HCT116 (cell line): ENCODE measurements around the gene MLC1. TPM values are rescaled to one million over a fixed set of nuclear protein-coding genes. Genes with fewer than 3 reads are reported as not detected.

ENCODE experiments used
- ATAC-seq: fragments of 200-7000 bp; cut with Tn5 transposase; 2 replicates; pipeline ENCODE4 v1.9.1; 2020; ENCODE audit warnings: mild to moderate bottlenecking, moderate library complexity
- BruUV-seq: library from RNA; stranded (reverse); fragments of 400-500 nt; replicated peaks from 2 replicates; lab custom pipeline; 2021; lab: Mats Ljungman, UMichigan
- CTCF ChIA-PET: fragments of 300-600 bp; sonication (Branson Sonifier 250); formaldehyde crosslinking; loops from one replicate; lab custom pipeline; 2021; ENCODE audit warnings: antibody characterized with exemption; lab: Charles Lee
- POLR2A ChIA-PET: fragments of 300-600, 350-600 bp; sonication (Branson Sonifier 250); formaldehyde crosslinking; loops from one replicate; lab custom pipeline; 2021; ENCODE audit warnings: antibody characterized with exemption; lab: Charles Lee
- RAD21 ChIA-PET, 2 experiments: fragments of 300-600 bp; sonication (Branson Sonifier 250); formaldehyde crosslinking; loops; one replicate each; lab custom pipeline; 2023; ENCODE audit warnings: low total read pairs in 2 of 2; ENCODE audit not compliant: uncharacterized antibody in 2 of 2, unreplicated experiment in 2 of 2, low non-redundant PET in 1 of 2; lab: Charles Lee
- DNase-seq: peaks from one replicate; pipeline ENCODE4 v3.0.0-alpha.2; 2010; ENCODE audit warnings: low read depth, low spot score
- H2AFZ ChIP-seq: fragments of 200-600 bp; shearing (Covaris generic), sonication (generic); 2 replicates; pipeline ENCODE4 v1.6.1; 2017; ENCODE audit warnings: low read depth, mixed run types, mixed read lengths, antibody characterized with exemption, low read length; ENCODE audit not compliant: poor library complexity, severe bottlenecking
- H3K27ac ChIP-seq: 2 replicates; pipeline ENCODE4 v1.5.1; 2012; ENCODE audit warnings: low read depth, low read length
- H3K27me3 ChIP-seq: fragments of 200-600 bp; sonication (generic); 2 replicates; pipeline ENCODE4 v1.6.1; 2016; ENCODE audit warnings: mixed run types, low read length, mixed read lengths; ENCODE audit not compliant: insufficient read depth
- H3K36me3 ChIP-seq, 2 experiments: fragments of 200-500 bp in 1 of 2; fragments of 200-600 bp in 1 of 2; sonication (Bioruptor generic) in 1 of 2; sonication (generic) in 1 of 2; 2 replicates each; pipeline versions ENCODE4 v1.5.1 to v1.6.1; 2014 to 2016; ENCODE audit warnings: low read length in 2 of 2, inconsistent platforms in 1 of 2, mixed read lengths in 1 of 2, mixed run types in 1 of 2; ENCODE audit not compliant: insufficient read depth in 2 of 2, control insufficient read depth in 1 of 2
- H3K4me1 ChIP-seq, 2 experiments: fragments of 200-600 bp in 1 of 2; sonication (generic) in 1 of 2; 2 replicates each; pipeline versions ENCODE4 v1.5.1 to v1.6.1; 2012 to 2017; ENCODE audit warnings: low read length in 2 of 2, inconsistent platforms in 1 of 2, mild to moderate bottlenecking in 1 of 2, mixed read lengths in 1 of 2, mixed run types in 1 of 2, moderate library complexity in 1 of 2; ENCODE audit not compliant: insufficient read depth in 2 of 2, control insufficient read depth in 1 of 2
- H3K4me2 ChIP-seq: fragments of 200-600 bp; sonication (generic); 2 replicates; pipeline ENCODE4 v1.6.1; 2017; ENCODE audit warnings: mixed run types, low read length, mixed read lengths
- H3K4me3 ChIP-seq, 2 experiments: fragments of 200-600 bp in 1 of 2; sonication (generic) in 1 of 2; replicated peaks in 1 of 2; 2 replicates each; pipeline ENCODE4 v1.5.1; 2011 to 2016; ENCODE audit warnings: low read length in 2 of 2, control low read depth in 1 of 2, low read depth in 1 of 2, mild to moderate bottlenecking in 1 of 2, mixed read lengths in 1 of 2, mixed run types in 1 of 2
- H3K79me2 ChIP-seq: fragments of 200-600 bp; sonication (generic); 2 replicates; pipeline ENCODE4 v1.6.1; 2017; ENCODE audit warnings: mild to moderate bottlenecking, mixed run types, low read length, moderate library complexity, mixed read lengths; ENCODE audit not compliant: insufficient read depth
- H3K9ac ChIP-seq: fragments of 200-600 bp; sonication (generic); 2 replicates; pipeline ENCODE4 v1.6.1; 2016; ENCODE audit warnings: low read length, mixed read lengths
- H3K9me2 ChIP-seq: fragments of 200-600 bp; sonication (generic), shearing (Covaris generic); 2 replicates; pipeline ENCODE4 v1.6.1; 2017; ENCODE audit warnings: mixed run types, mild to moderate bottlenecking, moderate library complexity; ENCODE audit not compliant: insufficient read depth
- H3K9me3 ChIP-seq, 2 experiments: fragments of 200-500 bp in 1 of 2; fragments of 200-600 bp in 1 of 2; sonication (Bioruptor generic) in 1 of 2; sonication (generic) in 1 of 2; 2 replicates each; pipeline ENCODE4 v1.6.1; 2014 to 2017; ENCODE audit warnings: low read length in 2 of 2, mixed read lengths in 2 of 2, inconsistent platforms in 1 of 2, low read depth in 1 of 2, mild to moderate bottlenecking in 1 of 2, mixed run types in 1 of 2, moderate library complexity in 1 of 2; ENCODE audit not compliant: control insufficient read depth in 1 of 2, insufficient read depth in 1 of 2
- H4K20me1 ChIP-seq: fragments of 200-600 bp; sonication (generic), shearing (Covaris generic); 2 replicates; pipeline ENCODE4 v1.6.1; 2017; ENCODE audit warnings: mixed run types, mild to moderate bottlenecking, moderate library complexity; ENCODE audit not compliant: insufficient read depth
- ATF3 ChIP-seq: IDR thresholded peaks from 2 replicates; pipeline ENCODE4 v1.6.1; 2012
- CBX3 ChIP-seq: IDR thresholded peaks from 2 replicates; pipeline ENCODE4 v1.6.1; 2012; ENCODE audit warnings: low read depth
- ELF1 ChIP-seq: IDR thresholded peaks from 2 replicates; pipeline ENCODE4 v1.6.1; 2012; ENCODE audit warnings: low read depth, borderline replicate concordance
- EZH2 ChIP-seq: fragments of 200-600 bp; sonication (generic); IDR thresholded peaks from 2 replicates; pipeline ENCODE4 v1.6.1; 2017; ENCODE audit warnings: antibody characterized with exemption, mixed run types
- JUND ChIP-seq: IDR thresholded peaks from 2 replicates; pipeline ENCODE4 v1.6.1; 2012
- MAX ChIP-seq: IDR thresholded peaks from 2 replicates; pipeline ENCODE4 v1.6.1; 2012
- POLR2A ChIP-seq: IDR thresholded peaks from 2 replicates; pipeline ENCODE4 v1.7.0; 2011; ENCODE audit warnings: borderline replicate concordance; ENCODE audit not compliant: insufficient read depth, insufficient read length; ENCODE audit errors: extremely low read depth
- SIN3A ChIP-seq: IDR thresholded peaks from 2 replicates; pipeline ENCODE4 v1.6.1; 2012; ENCODE audit warnings: low read depth
- SP1 ChIP-seq: IDR thresholded peaks from 2 replicates; pipeline ENCODE4 v1.6.1; 2012; ENCODE audit warnings: low read depth
- intact Hi-C: fragments of 100-400 bp; cut with micrococcal nuclease; formaldehyde crosslinking; loops from 2 replicates; pipeline ENCODE4 v1.10.0; 2022
- total RNA-seq: library from RNA; stranded (reverse); gene quantifications from one replicate; pipeline ENCODE4 v1.2.1, GENCODE V29; 2021; ENCODE audit not compliant: unreplicated experiment
- TF ChIP-seq, protein P1 (sequence below): IDR thresholded peaks from 2 replicates; pipeline ENCODE4 v1.6.1; 2012; ENCODE audit warnings: low read depth

Gene MLC1
- total RNA-seq, 1 experiment from 2014 or later = not detected

DNA sequence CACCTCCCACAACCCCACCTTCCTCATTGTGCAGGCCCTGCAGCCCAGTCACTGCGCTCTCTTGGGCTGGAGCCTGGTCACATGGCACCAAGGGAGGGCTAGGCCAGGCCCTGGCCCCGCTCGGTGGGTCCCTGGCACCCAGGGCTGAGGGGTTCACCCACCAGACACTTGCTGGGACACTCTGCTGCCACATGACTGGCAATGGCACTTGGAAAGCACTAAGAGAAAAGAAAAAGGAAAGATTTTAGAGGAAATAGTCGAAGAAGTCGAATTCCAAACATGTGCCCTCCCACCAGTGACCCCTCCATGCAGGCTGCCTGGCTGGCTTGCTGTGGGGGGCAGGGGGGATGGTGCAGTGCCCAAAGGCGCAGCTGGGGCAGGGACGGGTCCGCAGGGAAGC is 14.9 kb downstream of the MLC1 start:
- ChIA-PET RAD21 (no interaction called here), CTCF (no interaction called here), POLR2A (no interaction called here)
- no TSS peak for BruUV-seq
- H3K9ac ChIP-seq = no peak overlapping the region
- no peak overlapping the region for H3K4me3 ChIP-seq
- H4K20me1 ChIP-seq = no peaks in the 10 kb centered on the region
- no peak overlapping the region for H3K4me2 ChIP-seq
- DNase-seq = no peak
- ATAC-seq = no peak
- intact Hi-C loops = no loop called here
- H3K36me3 ChIP-seq = no peaks in the 10 kb centered on the region
- peaks cover 0 to 11% of the 10 kb centered on the region in 2 experiments; a peak in 2 of 4 replicates for H3K4me1 ChIP-seq
- no peaks in the 10 kb centered on the region for H3K27me3 ChIP-seq
- no peak overlapping the region for H3K27ac ChIP-seq
- H2AFZ ChIP-seq = no peak overlapping the region
- no peaks in the 10 kb centered on the region for H3K9me3 ChIP-seq
- no peaks in the 10 kb centered on the region for H3K79me2 ChIP-seq
- no peaks in the 10 kb centered on the region for H3K9me2 ChIP-seq
- TF ChIP-seq SP1 (no peak), SIN3A (no peak), ATF3 (no peak), JUND (no peak), CBX3 (no peak), ELF1 (no peak), EZH2 (no peak), MAX (no peak), POLR2A (no peak)
- TF ChIP-seq, protein P1, sequence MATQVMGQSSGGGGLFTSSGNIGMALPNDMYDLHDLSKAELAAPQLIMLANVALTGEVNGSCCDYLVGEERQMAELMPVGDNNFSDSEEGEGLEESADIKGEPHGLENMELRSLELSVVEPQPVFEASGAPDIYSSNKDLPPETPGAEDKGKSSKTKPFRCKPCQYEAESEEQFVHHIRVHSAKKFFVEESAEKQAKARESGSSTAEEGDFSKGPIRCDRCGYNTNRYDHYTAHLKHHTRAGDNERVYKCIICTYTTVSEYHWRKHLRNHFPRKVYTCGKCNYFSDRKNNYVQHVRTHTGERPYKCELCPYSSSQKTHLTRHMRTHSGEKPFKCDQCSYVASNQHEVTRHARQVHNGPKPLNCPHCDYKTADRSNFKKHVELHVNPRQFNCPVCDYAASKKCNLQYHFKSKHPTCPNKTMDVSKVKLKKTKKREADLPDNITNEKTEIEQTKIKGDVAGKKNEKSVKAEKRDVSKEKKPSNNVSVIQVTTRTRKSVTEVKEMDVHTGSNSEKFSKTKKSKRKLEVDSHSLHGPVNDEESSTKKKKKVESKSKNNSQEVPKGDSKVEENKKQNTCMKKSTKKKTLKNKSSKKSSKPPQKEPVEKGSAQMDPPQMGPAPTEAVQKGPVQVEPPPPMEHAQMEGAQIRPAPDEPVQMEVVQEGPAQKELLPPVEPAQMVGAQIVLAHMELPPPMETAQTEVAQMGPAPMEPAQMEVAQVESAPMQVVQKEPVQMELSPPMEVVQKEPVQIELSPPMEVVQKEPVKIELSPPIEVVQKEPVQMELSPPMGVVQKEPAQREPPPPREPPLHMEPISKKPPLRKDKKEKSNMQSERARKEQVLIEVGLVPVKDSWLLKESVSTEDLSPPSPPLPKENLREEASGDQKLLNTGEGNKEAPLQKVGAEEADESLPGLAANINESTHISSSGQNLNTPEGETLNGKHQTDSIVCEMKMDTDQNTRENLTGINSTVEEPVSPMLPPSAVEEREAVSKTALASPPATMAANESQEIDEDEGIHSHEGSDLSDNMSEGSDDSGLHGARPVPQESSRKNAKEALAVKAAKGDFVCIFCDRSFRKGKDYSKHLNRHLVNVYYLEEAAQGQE = no peak
- TF ChIP-seq, all 23 proteins: peak for 0
